K562 (cell line): ENCODE data around the gene TMIGD2. TPM values are rescaled to one million over a fixed set of nuclear protein-coding genes. Genes with fewer than 3 reads are reported as not detected.

Experiments used
- ATAC-seq: fragments of 200-7000 bp; cut with Tn5 transposase; 3 replicates; pipeline ENCODE4 v1.9.1; 2020; ENCODE audit warnings: moderate library complexity
- BruUV-seq: library from RNA; stranded (reverse); fragments of 400-500 nt; replicated peaks from 2 replicates; lab custom pipeline; 2021; lab: Mats Ljungman, UMichigan
- CTCF ChIA-PET: fragments of 300-600 bp; formaldehyde crosslinking; extraction: SDS; loops from one replicate; lab custom pipeline; 2021; ENCODE audit warnings: low intra/inter-chr PET ratio; lab: Yijun Ruan, JAX
- POLR2A ChIA-PET: fragments of 300-600, 350-650 bp; sonication (Branson Sonifier 250); formaldehyde crosslinking; extraction: SDS; loops from one replicate; lab custom pipeline; 2021; ENCODE audit warnings: antibody characterized with exemption, inconsistent platforms; lab: Yijun Ruan, JAX
- DNase-seq, 4 experiments: peaks; one replicate each; pipeline versions ENCODE4 v3.0.0 to v3.0.0-alpha.2; 2011 to 2018; ENCODE audit warnings: low spot score in 3 of 4, mixed read lengths in 3 of 4; ENCODE audit errors: extremely low read depth in 1 of 4
- FAIRE-seq: peaks from 2 replicates; lab custom pipeline; 2011; peaks lifted over from hg19 to GRCh38; lab: Jason Lieb, UNC
- H2AFZ ChIP-seq: 2 replicates; pipeline ENCODE4 v1.6.0; 2011; ENCODE audit warnings: low read depth, low read length, control low read depth, inconsistent platforms
- H3K27ac ChIP-seq: fragments of 200-600 bp; 3 replicates; pipeline ENCODE4 v1.8.0; 2011; ENCODE audit warnings: low read depth, mild to moderate bottlenecking, control low read depth, inconsistent platforms, low read length, moderate library complexity, mixed read lengths; ENCODE audit errors: extremely low read depth
- H3K27me3 ChIP-seq, 2 experiments: fragments of 300-600 bp in 1 of 2; 2 replicates in 1 of 2; 3 replicates in 1 of 2; pipeline versions ENCODE4 v1.6.0 to v1.8.0; 2011; ENCODE audit warnings: inconsistent platforms in 2 of 2, low read length in 2 of 2, mild to moderate bottlenecking in 1 of 2, mixed read lengths in 1 of 2, moderate library complexity in 1 of 2; ENCODE audit not compliant: control insufficient read depth in 2 of 2, insufficient read depth in 2 of 2
- H3K36me3 ChIP-seq: fragments of 300-600 bp; 3 replicates; pipeline ENCODE4 v1.8.0; 2011; ENCODE audit warnings: mild to moderate bottlenecking, low read length, inconsistent platforms; ENCODE audit not compliant: control insufficient read depth, insufficient read depth
- H3K4me1 ChIP-seq, 2 experiments: fragments of 200-600 bp in 1 of 2; replicated peaks in 1 of 2; 2 replicates in 1 of 2; 3 replicates in 1 of 2; pipeline versions ENCODE4 v1.5.1 to v1.8.0; 2011; ENCODE audit warnings: inconsistent platforms in 2 of 2, low read length in 2 of 2, mild to moderate bottlenecking in 1 of 2, mixed read lengths in 1 of 2, moderate library complexity in 1 of 2; ENCODE audit not compliant: control insufficient read depth in 2 of 2, insufficient read depth in 2 of 2
- H3K4me2 ChIP-seq: 2 replicates; pipeline ENCODE4 v1.6.1; 2011; ENCODE audit warnings: low read length, control low read depth, inconsistent platforms, mixed read lengths; ENCODE audit not compliant: insufficient read depth
- H3K4me3 ChIP-seq: fragments of 200-600 bp; sonication (generic), shearing (Covaris generic); 2 replicates; pipeline ENCODE4 v1.5.1; 2016; ENCODE audit warnings: control low read depth, inconsistent platforms
- H3K79me2 ChIP-seq: fragments of 200-600 bp; 3 replicates; pipeline ENCODE4 v1.8.0; 2011; ENCODE audit warnings: low read length, inconsistent platforms; ENCODE audit not compliant: control insufficient read depth, insufficient read depth
- H3K9ac ChIP-seq, 2 experiments: 2 replicates each; pipeline versions ENCODE4 v1.6.0 to v1.6.1; 2011; ENCODE audit warnings: low read depth in 2 of 2, low read length in 2 of 2, control low read depth in 1 of 2, inconsistent platforms in 1 of 2, mild to moderate bottlenecking in 1 of 2, mixed read lengths in 1 of 2; ENCODE audit not compliant: insufficient read depth in 1 of 2
- H3K9me1 ChIP-seq: one replicate; pipeline ENCODE4 v1.6.0; 2011; ENCODE audit warnings: inconsistent platforms, mild to moderate bottlenecking, low read length, moderate library complexity; ENCODE audit not compliant: control insufficient read depth, insufficient read depth
- H3K9me3 ChIP-seq: replicated peaks from 2 replicates; pipeline ENCODE4 v1.5.1; 2011; ENCODE audit warnings: low read depth, low read length, inconsistent platforms; ENCODE audit not compliant: control insufficient read depth, insufficient read depth
- H4K20me1 ChIP-seq: replicated peaks from 2 replicates; pipeline ENCODE4 v1.6.1; 2011; ENCODE audit warnings: low read length, inconsistent platforms, mixed read lengths; ENCODE audit not compliant: control insufficient read depth, insufficient read depth
- CSDE1 ChIP-seq, 2 experiments: fragments of 450-650 bp; IDR thresholded peaks; 2 replicates each; pipeline ENCODE4 v1.6.1; 2016; ENCODE audit warnings: mild to moderate bottlenecking in 1 of 2
- FOXK1 ChIP-seq: sonication (generic); formaldehyde crosslinking; IDR thresholded peaks from 2 replicates; pipeline ENCODE4 v1.8.0; 2022; ENCODE audit warnings: missing genetic modification reagents, mild to moderate bottlenecking, borderline replicate concordance
- KLF10 ChIP-seq: fragments of 250-450 bp; sonication (Bioruptor Pico); IDR thresholded peaks from 2 replicates; pipeline ENCODE4 v1.6.1; 2021; ENCODE audit warnings: matching md5 sums
- MCM3 ChIP-seq: fragments of 450-650 bp; IDR thresholded peaks from 2 replicates; pipeline ENCODE4 v1.6.1; 2016
- RFX7 ChIP-seq: fragments of 250-450 bp; sonication (Bioruptor Pico); IDR thresholded peaks from 2 replicates; pipeline ENCODE4 v1.5.1; 2021; ENCODE audit warnings: mild to moderate bottlenecking
- SREBF1 ChIP-seq: fragments of 150-350 bp; IDR thresholded peaks from 2 replicates; pipeline ENCODE4 v1.6.1; 2014; ENCODE audit warnings: antibody characterized with exemption, low read depth, low read length, borderline replicate concordance
- ZC3H4 ChIP-seq: sonication (generic); formaldehyde crosslinking; IDR thresholded peaks from 2 replicates; pipeline ENCODE4 v1.9.0; 2021; ENCODE audit warnings: missing genetic modification reagents, borderline replicate concordance
- ZNF589 ChIP-seq: fragments of 200-800 bp; sonication (Bioruptor generic); IDR thresholded peaks from 2 replicates; pipeline ENCODE4 v1.6.1; 2016; ENCODE audit warnings: low read depth, missing genetic modification characterization, missing compliant biosample characterization
- WGBS: fragments of 100-300 bp; shearing (Covaris generic); methylation state at CpG from one replicate; pipeline ENCODE4 v1.1.6; 2016; ENCODE audit warnings: low coverage, mixed read lengths; ENCODE audit not compliant: insufficient coverage; ENCODE audit errors: missing lambda C conversion rate; 5-methylcytosine and 5-hydroxymethylcytosine counted together
- in situ Hi-C: fragments of 300-500 bp; cut with MboI; formaldehyde crosslinking; loops from 4 replicates; pipeline ENCODE4 v1.15.0; 2018; ENCODE audit warnings: inconsistent platforms, mixed read lengths
- intact Hi-C: fragments of 100-400 bp; cut with micrococcal nuclease; formaldehyde crosslinking; loops from 2 replicates; pipeline ENCODE4 v1.14.2; 2022
- polyA plus RNA-seq, 8 experiments: library from polyadenylated mRNA; depleted of rRNA in 4 of 8; stranded (reverse) in 5 of 8; unstranded in 3 of 8; fragments of >200 nt; fragmentation: Nextera tagmentation in 2 of 8; fragmentation: Illumina TruSeq in 1 of 8; extraction: Ambion mirVana in 2 of 8; extraction: Trizol in 1 of 8; gene quantifications; 2 replicates each; pipeline versions ENCODE4 v1.2.1 to v1.2.3, GENCODE V29; 2011 to 2014; ENCODE audit warnings: inconsistent platforms in 1 of 8, missing spikeins in 1 of 8
- total RNA-seq, 7 experiments: library from RNA; depleted of rRNA in 6 of 7; stranded (reverse); fragments of >200 nt in 6 of 7; fragmentation: Illumina TruSeq in 2 of 7; extraction: Trizol in 2 of 7; gene quantifications; 2 replicates each; pipeline versions ENCODE4 v1.2.1 to v1.2.3, GENCODE V29; 2011 to 2021; ENCODE audit warnings: low replicate concordance in 1 of 7
- TF ChIP-seq, protein P1 (sequence below): fragments of 450-650 bp; IDR thresholded peaks from 2 replicates; pipeline ENCODE4 v1.6.1; 2016; ENCODE audit warnings: borderline replicate concordance

TMIGD2 gene
- total and polyA plus RNA-seq, 9 of the 15 experiments (the other 6 are each of a cell fraction or from before 2014, with no cell fraction given), result not detected

DNA sequence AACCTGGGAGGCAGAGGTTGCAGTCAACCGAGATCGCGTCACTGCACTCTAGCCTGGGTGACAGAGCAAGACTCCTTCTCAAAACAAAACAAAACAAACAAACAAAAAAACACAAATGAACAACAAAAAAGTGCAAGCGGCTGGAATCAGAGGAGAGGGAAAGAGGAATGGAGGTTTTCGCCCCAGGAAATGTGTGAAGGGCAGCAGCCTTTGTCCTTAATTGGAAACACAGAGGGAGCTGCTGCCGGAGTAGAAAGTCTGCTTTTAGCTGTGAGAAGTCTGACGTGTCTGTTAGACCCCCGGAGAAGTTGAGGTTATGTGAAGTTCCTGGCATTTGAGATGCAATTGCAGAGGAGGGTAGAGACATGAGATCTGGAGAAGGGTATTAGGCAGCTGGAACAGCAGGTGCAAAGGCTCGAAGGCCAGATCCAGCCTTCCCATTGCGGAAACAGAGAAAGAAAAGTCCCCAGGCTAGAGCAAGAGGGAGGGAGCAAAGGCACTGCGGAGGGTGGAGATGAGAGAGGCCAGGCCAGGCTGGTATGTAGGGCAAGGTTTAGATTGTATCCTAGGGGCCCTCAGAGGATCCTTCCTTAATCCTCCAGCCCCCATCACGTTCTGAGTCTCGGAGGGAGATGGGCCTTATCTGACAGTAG is 473 bp downstream of the TMIGD2 start:
- H3K27me3 ChIP-seq, result peaks cover 0 to 5% of the 10 kb centered on the region in 2 experiments; a peak in 1 of 5 replicates
- intact Hi-C loops, result no loop called here
- H3K4me2 ChIP-seq, result no peak overlapping the region
- no TSS peak for BruUV-seq
- TF ChIP-seq ZC3H4 (CRISPR knock-in tag) (no peak), MCM3 (no peak), RFX7 (CRISPR knock-in tag) (no peak), SREBF1 (no peak), FOXK1 (no peak), KLF10 (no peak), CSDE1 (IDR thresholded peaks at IDR 0.05) (no peak), ZNF589 (no peak)
- TF ChIP-seq, protein P1, sequence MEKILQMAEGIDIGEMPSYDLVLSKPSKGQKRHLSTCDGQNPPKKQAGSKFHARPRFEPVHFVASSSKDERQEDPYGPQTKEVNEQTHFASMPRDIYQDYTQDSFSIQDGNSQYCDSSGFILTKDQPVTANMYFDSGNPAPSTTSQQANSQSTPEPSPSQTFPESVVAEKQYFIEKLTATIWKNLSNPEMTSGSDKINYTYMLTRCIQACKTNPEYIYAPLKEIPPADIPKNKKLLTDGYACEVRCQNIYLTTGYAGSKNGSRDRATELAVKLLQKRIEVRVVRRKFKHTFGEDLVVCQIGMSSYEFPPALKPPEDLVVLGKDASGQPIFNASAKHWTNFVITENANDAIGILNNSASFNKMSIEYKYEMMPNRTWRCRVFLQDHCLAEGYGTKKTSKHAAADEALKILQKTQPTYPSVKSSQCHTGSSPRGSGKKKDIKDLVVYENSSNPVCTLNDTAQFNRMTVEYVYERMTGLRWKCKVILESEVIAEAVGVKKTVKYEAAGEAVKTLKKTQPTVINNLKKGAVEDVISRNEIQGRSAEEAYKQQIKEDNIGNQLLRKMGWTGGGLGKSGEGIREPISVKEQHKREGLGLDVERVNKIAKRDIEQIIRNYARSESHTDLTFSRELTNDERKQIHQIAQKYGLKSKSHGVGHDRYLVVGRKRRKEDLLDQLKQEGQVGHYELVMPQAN, result no peak
- FAIRE-seq (no peak), DNase-seq (no peak), ATAC-seq (no peak)
- H3K4me1 ChIP-seq, result peaks cover 7 to 28% of the 10 kb centered on the region in 2 experiments; a peak in 4 of 5 replicates
- 45% methylated on average over 12 of the region's 13 CpGs for WGBS
- peak overlapping the region; percentile 37 for H2AFZ ChIP-seq
- H3K9me1 ChIP-seq, result no peaks in the 10 kb centered on the region
- no peaks in the 10 kb centered on the region for H3K36me3 ChIP-seq
- in situ Hi-C loops, result no loop called here
- no peaks in the 10 kb centered on the region for H3K79me2 ChIP-seq
- POLR2A ChIA-PET, result interaction anchor here (0.6 to 1.7 kb wide), 5 partner anchors 8 to 1741 kb away, joined by 3 to 4 read pairs (median 3); partner anchors contain the start of gene STAP2
- H3K27ac ChIP-seq, result no peak overlapping the region
- H4K20me1 ChIP-seq, result no peaks in the 10 kb centered on the region
- no peak overlapping the region; a peak in 1 of 4 replicates for H3K9ac ChIP-seq
- CTCF ChIA-PET, result no interaction called here
- no peaks in the 10 kb centered on the region for H3K9me3 ChIP-seq
- H3K4me3 ChIP-seq, result no peak overlapping the region
